ENCODE measurements around the gene EYS. TPM values are rescaled to one million over a fixed set of nuclear protein-coding genes. Genes with fewer than 3 reads are reported as not detected.

EYS gene
- total RNA-seq, 1 donor from 2014 or later = not detected

DNA sequence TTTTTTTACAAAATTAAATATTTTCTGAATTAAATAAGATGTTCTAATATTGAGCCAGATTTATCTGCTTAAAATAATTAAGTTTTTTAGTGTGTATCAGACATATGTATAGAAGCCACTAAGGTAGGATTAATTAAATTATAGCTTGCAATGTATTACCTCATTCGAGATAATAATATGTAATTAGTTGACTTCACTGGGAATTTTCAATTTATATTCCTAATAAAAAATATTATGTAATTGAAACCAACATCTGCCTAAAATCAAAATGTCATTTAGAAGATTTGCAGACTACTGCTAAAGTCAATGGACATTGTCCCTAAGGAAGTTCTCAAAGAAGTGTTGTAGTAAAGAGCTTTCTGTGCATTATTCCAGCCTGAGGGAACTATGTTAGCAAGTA, 254.7 kb downstream of the EYS start:
- no peak for DNase-seq (ENCODE audit: low read depth)
- H3K4me3 ChIP-seq (ENCODE audit: low read depth, low read length) = no peak overlapping the region
- H3K36me3 ChIP-seq (ENCODE audit: control insufficient read depth, insufficient read depth, low read length) = no peaks in the 10 kb centered on the region
- TF ChIP-seq, protein P1, sequence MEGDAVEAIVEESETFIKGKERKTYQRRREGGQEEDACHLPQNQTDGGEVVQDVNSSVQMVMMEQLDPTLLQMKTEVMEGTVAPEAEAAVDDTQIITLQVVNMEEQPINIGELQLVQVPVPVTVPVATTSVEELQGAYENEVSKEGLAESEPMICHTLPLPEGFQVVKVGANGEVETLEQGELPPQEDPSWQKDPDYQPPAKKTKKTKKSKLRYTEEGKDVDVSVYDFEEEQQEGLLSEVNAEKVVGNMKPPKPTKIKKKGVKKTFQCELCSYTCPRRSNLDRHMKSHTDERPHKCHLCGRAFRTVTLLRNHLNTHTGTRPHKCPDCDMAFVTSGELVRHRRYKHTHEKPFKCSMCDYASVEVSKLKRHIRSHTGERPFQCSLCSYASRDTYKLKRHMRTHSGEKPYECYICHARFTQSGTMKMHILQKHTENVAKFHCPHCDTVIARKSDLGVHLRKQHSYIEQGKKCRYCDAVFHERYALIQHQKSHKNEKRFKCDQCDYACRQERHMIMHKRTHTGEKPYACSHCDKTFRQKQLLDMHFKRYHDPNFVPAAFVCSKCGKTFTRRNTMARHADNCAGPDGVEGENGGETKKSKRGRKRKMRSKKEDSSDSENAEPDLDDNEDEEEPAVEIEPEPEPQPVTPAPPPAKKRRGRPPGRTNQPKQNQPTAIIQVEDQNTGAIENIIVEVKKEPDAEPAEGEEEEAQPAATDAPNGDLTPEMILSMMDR (IDR thresholded peaks at IDR 0.05; ENCODE audit: insufficient read depth, low read length, poor library complexity, severe bottlenecking) = no peak
- no peaks in the 10 kb centered on the region for H3K27me3 ChIP-seq (ENCODE audit: control insufficient read depth, insufficient read depth, low read length)

DNA sequence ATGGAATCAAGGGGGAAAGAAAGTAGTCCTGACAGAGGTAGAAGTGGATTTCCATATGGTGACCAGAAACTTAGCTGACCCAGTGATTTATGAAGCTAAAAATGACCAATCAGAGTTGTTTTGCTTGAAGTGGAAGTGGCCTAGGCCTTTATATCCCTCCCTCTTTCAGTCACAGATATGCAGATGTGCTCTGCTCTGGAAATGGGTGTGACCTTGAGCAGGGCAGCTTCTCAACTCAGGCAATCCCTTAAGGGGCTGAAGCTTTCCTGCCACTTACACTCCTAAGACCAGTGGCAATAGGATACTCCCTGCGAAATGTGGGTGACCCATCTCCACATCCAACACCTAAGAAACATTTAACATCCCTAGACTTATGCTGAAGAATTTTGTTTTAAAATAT, 256.6 kb downstream of the EYS start:
- Histone ChIP-seq H3K4me3 (ENCODE audit: low read depth, low read length) (no peak overlapping the region), H3K36me3 (ENCODE audit: control insufficient read depth, insufficient read depth, low read length) (no peaks in the 10 kb centered on the region), H3K27me3 (ENCODE audit: control insufficient read depth, insufficient read depth, low read length) (no peaks in the 10 kb centered on the region)
- TF ChIP-seq, protein P1 (IDR thresholded peaks at IDR 0.05; ENCODE audit: insufficient read depth, low read length, poor library complexity, severe bottlenecking) = no peak
- DNase-seq (ENCODE audit: low read depth) = no peak

DNA sequence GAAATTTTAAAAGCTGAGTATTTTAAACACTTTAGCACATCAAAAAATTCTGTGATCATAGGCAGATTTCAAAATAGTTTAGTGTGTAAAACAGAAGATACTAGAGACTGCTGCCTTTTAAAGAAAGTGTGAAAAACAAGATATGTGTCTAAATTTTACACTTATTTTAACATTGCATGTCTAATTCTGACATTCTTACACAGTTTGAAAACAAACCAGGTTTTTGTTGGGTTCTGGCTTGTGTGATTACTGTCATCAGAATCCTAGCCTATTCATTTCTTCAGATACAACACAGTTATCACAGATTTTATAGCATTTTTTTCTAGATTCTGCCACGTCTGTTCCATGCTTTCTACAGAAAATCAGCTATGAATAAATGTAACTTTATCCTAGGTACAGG, 257.1 kb downstream of the EYS start:
- TF ChIP-seq, protein P1 (IDR thresholded peaks at IDR 0.05; ENCODE audit: insufficient read depth, low read length, poor library complexity, severe bottlenecking) = no peak
- DNase-seq (ENCODE audit: low read depth) = no peak
- H3K36me3 ChIP-seq (ENCODE audit: control insufficient read depth, insufficient read depth, low read length) = no peaks in the 10 kb centered on the region

DNA sequence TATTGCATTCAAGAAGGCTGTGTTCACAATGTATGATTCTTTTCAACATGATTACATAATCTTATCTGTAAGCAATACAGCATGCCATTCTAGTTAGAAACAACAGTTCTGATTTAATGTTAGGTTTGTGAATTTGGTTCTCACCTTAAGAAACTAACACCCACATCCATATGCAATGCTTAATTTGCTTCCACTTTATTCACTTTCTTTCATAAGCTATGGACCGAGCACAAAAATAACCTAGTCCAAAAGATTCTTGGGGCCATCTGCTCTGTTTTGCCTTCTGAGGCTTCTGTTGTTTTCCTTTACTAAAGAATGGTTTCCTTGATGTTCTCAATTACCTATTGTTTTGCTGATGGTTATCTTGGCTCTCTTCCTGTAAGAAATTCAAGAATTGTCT, 258.2 kb downstream of the EYS start:
- no peaks in the 10 kb centered on the region for H3K36me3 ChIP-seq (ENCODE audit: control insufficient read depth, insufficient read depth, low read length)
- DNase-seq (ENCODE audit: low read depth) = no peak
- no peak overlapping the region for H3K4me3 ChIP-seq (ENCODE audit: low read depth, low read length)
- no peaks in the 10 kb centered on the region for H3K27me3 ChIP-seq (ENCODE audit: control insufficient read depth, insufficient read depth, low read length)
- TF ChIP-seq, protein P1 (IDR thresholded peaks at IDR 0.05; ENCODE audit: insufficient read depth, low read length, poor library complexity, severe bottlenecking) = no peak

More for the DNA sequence above, 257.1 kb downstream of the EYS start:
- no peak overlapping the region for H3K4me3 ChIP-seq (ENCODE audit: low read depth, low read length)
- H3K27me3 ChIP-seq (ENCODE audit: control insufficient read depth, insufficient read depth, low read length) = no peaks in the 10 kb centered on the region

DNA sequence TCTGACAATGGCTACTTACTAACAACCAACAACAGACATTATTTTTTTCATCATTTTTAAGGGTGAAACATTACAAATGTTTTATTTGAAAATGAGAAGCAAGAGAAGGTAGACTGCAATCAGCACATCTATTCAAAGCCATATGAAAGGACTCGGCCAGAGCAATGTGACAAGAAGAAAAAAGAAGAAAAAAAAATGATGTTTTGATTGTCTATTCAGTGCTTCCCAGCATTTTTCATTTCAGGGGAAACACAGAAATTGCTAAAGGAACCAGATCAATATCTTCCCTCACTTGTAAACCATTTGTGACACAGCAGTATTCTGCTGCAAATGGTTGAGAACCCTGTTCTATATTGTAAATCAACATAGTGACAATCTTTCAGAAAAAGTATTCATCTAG, 270.7 kb downstream of the EYS start:
- Histone ChIP-seq H3K4me3 (ENCODE audit: low read depth, low read length) (no peak overlapping the region), H3K27me3 (ENCODE audit: control insufficient read depth, insufficient read depth, low read length) (no peaks in the 10 kb centered on the region), H3K36me3 (ENCODE audit: control insufficient read depth, insufficient read depth, low read length) (no peaks in the 10 kb centered on the region)
- DNase-seq (ENCODE audit: low read depth) = no peak
- TF ChIP-seq, protein P1 (IDR thresholded peaks at IDR 0.05; ENCODE audit: insufficient read depth, low read length, poor library complexity, severe bottlenecking) = no peak

DNA sequence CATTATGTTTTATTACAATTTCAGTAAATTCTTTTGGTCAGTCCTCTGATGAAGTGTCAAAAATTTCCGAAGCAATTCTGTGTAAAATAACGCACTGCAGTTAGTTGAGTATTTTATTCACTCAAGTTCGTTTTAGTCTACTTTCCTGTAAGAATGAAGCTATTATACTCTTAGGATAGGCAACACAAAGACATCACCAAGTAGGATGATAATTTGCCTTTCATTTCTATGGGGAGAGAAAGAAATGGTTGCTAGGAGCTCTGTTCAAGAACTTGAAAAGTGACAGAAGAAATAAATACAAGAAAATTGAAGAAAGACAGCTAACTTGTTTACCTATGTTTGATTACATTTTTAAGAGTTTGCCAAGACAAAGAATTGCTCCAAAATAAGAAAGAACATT, 290.4 kb downstream of the EYS start:
- H3K27me3 ChIP-seq (ENCODE audit: control insufficient read depth, insufficient read depth, low read length) = no peaks in the 10 kb centered on the region
- DNase-seq (ENCODE audit: low read depth) = no peak
- no peak overlapping the region for H3K4me3 ChIP-seq (ENCODE audit: low read depth, low read length)
- TF ChIP-seq, protein P1 (IDR thresholded peaks at IDR 0.05; ENCODE audit: insufficient read depth, low read length, poor library complexity, severe bottlenecking) = no peak
- no peaks in the 10 kb centered on the region for H3K36me3 ChIP-seq (ENCODE audit: control insufficient read depth, insufficient read depth, low read length)

All from kidney epithelial cell (primary cell).